Neutrophil (primary cell): ENCODE measurements around the gene SIK2.

Experiments used
- H3K27ac ChIP-seq: fragments of 200-600 bp; sonication (generic); 2 replicates; pipeline ENCODE4 v1.5.1; 2016; ENCODE audit warnings: mild to moderate bottlenecking, moderate library complexity
- H3K27me3 ChIP-seq: fragments of 200-600 bp; sonication (generic); 2 replicates; pipeline ENCODE4 v1.6.0; 2016; ENCODE audit warnings: mild to moderate bottlenecking
- H3K36me3 ChIP-seq: fragments of 200-600 bp; sonication (generic); 2 replicates; pipeline ENCODE4 v1.5.1; 2017
- H3K4me1 ChIP-seq, 2 experiments: fragments of 200-600 bp in 1 of 2; sonication (generic) in 1 of 2; 1 replicate in 1 of 2; 2 replicates in 1 of 2; pipeline versions ENCODE4 v1.5.1 to v1.6.1; 2013 to 2016; ENCODE audit warnings: low read depth in 1 of 2, low read length in 1 of 2, mild to moderate bottlenecking in 1 of 2, moderate library complexity in 1 of 2; ENCODE audit not compliant: control insufficient read depth in 1 of 2, insufficient read depth in 1 of 2
- H3K4me3 ChIP-seq, 2 experiments: fragments of 200-600 bp in 1 of 2; sonication (generic) in 1 of 2; 1 replicate in 1 of 2; 2 replicates in 1 of 2; pipeline ENCODE4 v1.5.1; 2013 to 2016; ENCODE audit warnings: low read depth in 1 of 2, low read length in 1 of 2, mild to moderate bottlenecking in 1 of 2, moderate library complexity in 1 of 2
- H3K9me3 ChIP-seq: fragments of 200-600 bp; sonication (generic); 2 replicates; pipeline ENCODE4 v1.5.1; 2016
- CTCF ChIP-seq: fragments of 200-600 bp; sonication (generic); IDR thresholded peaks from 2 replicates; pipeline ENCODE4 v1.5.1; 2016; ENCODE audit warnings: antibody characterized with exemption

Gene SIK2

GRCh38 chr11:111761036-111761435, 158.8 kb downstream of the SIK2 start:
- no peak for TF ChIP-seq CTCF
- H3K36me3 ChIP-seq, result peaks cover 27% of the 10 kb centered on the region
- no peaks in the 10 kb centered on the region for H3K27me3 ChIP-seq
- peaks cover 9 to 11% of the 10 kb centered on the region in 2 experiments for H3K4me1 ChIP-seq
- no peak overlapping the region for H3K4me3 ChIP-seq
- no peak overlapping the region for H3K27ac ChIP-seq
- H3K9me3 ChIP-seq, result no peaks in the 10 kb centered on the region

DNA sequence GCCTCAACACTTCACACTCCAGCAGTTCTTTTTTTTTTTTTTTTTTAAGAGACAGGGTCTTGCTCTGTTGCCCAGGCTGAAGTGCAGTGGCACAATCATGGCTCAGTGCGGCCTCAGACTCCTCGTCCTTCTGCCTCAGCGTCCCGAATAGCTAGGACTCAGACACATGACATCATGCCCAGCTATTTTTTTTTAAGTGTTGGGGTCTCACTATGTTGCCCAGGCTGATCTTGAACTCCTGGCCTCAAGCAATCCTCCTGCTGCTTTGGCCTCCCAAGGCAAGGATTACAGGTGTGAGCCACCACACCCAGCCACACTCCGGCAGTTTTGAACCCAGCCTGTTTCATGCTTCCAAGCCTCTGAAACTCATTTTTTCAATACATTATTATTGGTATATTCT, 160.3 kb downstream of the SIK2 start:
- no peak overlapping the region for H3K27ac ChIP-seq
- no peak overlapping the region for H3K4me3 ChIP-seq
- no peaks in the 10 kb centered on the region for H3K27me3 ChIP-seq
- H3K4me1 ChIP-seq, result peaks cover 18 to 24% of the 10 kb centered on the region in 2 experiments
- no peaks in the 10 kb centered on the region for H3K9me3 ChIP-seq
- TF ChIP-seq CTCF, result no peak
- H3K36me3 ChIP-seq, result peaks cover 27% of the 10 kb centered on the region

DNA sequence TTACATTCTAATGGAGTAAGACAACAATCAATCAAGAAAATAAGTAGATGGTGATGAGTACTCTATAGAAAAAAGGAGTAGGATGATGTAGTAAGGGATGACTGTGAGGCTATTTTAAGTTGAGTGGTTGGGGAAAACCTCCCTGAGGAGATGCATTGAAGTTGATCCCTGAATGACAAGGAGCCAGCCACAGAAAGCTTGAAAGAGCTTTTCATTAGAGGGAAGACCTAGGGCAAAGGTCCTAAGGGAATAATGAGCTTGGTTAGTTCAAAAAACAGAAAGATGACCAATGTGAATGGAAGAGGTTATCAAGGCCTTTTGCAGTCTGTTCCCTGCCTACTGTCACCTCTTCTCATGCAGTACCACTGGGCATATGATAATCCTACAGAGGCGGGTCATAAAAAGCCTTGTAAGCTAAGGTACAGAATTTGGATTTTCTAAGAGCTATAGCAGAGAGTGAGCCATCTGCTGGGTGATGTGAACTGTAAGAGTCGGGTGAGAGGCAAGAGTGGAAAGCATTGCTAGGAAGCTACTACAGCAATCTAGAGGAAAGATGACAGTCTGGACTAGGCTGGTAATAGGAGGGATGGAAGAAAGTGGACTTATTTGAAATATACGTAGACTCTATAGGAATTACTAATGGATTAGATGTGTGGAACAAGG, 160.9 kb downstream of the SIK2 start:
- Histone ChIP-seq H3K4me3 (no peak overlapping the region), H3K27ac (no peak overlapping the region), H3K27me3 (no peaks in the 10 kb centered on the region), H3K9me3 (no peaks in the 10 kb centered on the region), H3K4me1 (peaks cover 18 to 24% of the 10 kb centered on the region in 2 experiments), H3K36me3 (peaks cover 24% of the 10 kb centered on the region)
- TF ChIP-seq CTCF, result no peak

- no peaks in the 10 kb centered on the region for H3K9me3 ChIP-seq
- no peaks in the 10 kb centered on the region for H3K27me3 ChIP-seq
- H3K36me3 ChIP-seq, result peaks cover 19% of the 10 kb centered on the region
- no peak overlapping the region for H3K4me3 ChIP-seq
- H3K4me1 ChIP-seq, result peaks cover 18 to 24% of the 10 kb centered on the region in 2 experiments
- no peak for TF ChIP-seq CTCF
- H3K27ac ChIP-seq, result no peak overlapping the region
Observed at GRCh38 chr11:111764621-111765020, 162.4 kb downstream of the SIK2 start.

- H3K36me3 ChIP-seq, result peaks cover 11% of the 10 kb centered on the region
- H3K27ac ChIP-seq, result peak overlapping the region; percentile 27
- H3K4me1 ChIP-seq, result peaks cover 18 to 24% of the 10 kb centered on the region in 2 experiments
- no peak for TF ChIP-seq CTCF
- H3K4me3 ChIP-seq, result peak overlapping the region; percentile 96
- no peaks in the 10 kb centered on the region for H3K9me3 ChIP-seq
- no peaks in the 10 kb centered on the region for H3K27me3 ChIP-seq
Observed at GRCh38 chr11:111765320-111765983, 163.2 kb downstream of the SIK2 start.
